Stimulated activated naive CD8-positive, alpha-beta T cell treated with anti-CD3 and anti-CD28 coated beads, Interleukin-15, amount 100 ng/mL, for 72 hours (primary cell): ENCODE data around the gene MEI1.

ENCODE experiments used
- ATAC-seq: fragments of 150-1000 bp; cut with Tn5 transposase; 2 replicates; pipeline ENCODE4 v1.10.0; 2021; ENCODE audit warnings: mild to moderate bottlenecking, moderate library complexity
- DNase-seq, 2 donors: peaks; one replicate each; pipeline ENCODE4 v3.0.0; 2021 to 2022
- H3K27ac Mint-ChIP-seq, 2 donors: one replicate each; pipeline ENCODE4 v1.8.0; 2022; ENCODE audit warnings: mild to moderate bottlenecking in 2 of 2, mixed read lengths in 2 of 2, moderate library complexity in 2 of 2
- H3K27me3 Mint-ChIP-seq: one replicate; pipeline ENCODE4 v1.8.0; 2022; ENCODE audit warnings: mixed read lengths
- H3K4me1 Mint-ChIP-seq: one replicate; pipeline ENCODE4 v1.8.0; 2022; ENCODE audit warnings: mild to moderate bottlenecking, mixed read lengths
- H3K4me3 Mint-ChIP-seq, 2 donors: one replicate each; pipeline ENCODE4 v1.8.0; 2022; ENCODE audit warnings: mild to moderate bottlenecking in 2 of 2, mixed read lengths in 2 of 2, moderate library complexity in 1 of 2
- H3K9me3 Mint-ChIP-seq, 2 donors: one replicate each; pipeline ENCODE4 v1.8.0; 2022; ENCODE audit warnings: mixed read lengths in 2 of 2

The MEI1 gene

GRCh38 chr22:41813726-41814410 is 114.6 kb downstream of the MEI1 start:
- Mint-ChIP-seq H3K27me3 (no peaks in the 10 kb centered on the region), H3K4me3 (no peak overlapping the region), H3K27ac (peak overlapping the region in 1 of 2 donors; percentile 23), H3K4me1 (peaks cover 4% of the 10 kb centered on the region), H3K9me3 (no peaks in the 10 kb centered on the region)
- DNase-seq = no peak
- ATAC-seq = no peak

GRCh38 chr22:41815716-41816115 is 116.4 kb downstream of the MEI1 start:
- DNase-seq (no peak), ATAC-seq (no peak)
- H3K4me1 Mint-ChIP-seq = peaks cover 4% of the 10 kb centered on the region
- H3K4me3 Mint-ChIP-seq = no peak overlapping the region
- no peaks in the 10 kb centered on the region for H3K27me3 Mint-ChIP-seq
- no peak overlapping the region for H3K27ac Mint-ChIP-seq
- no peaks in the 10 kb centered on the region for H3K9me3 Mint-ChIP-seq

- H3K9me3 Mint-ChIP-seq = no peaks in the 10 kb centered on the region
- H3K27ac Mint-ChIP-seq = no peak overlapping the region
- ATAC-seq (no peak), DNase-seq (no peak)
- H3K27me3 Mint-ChIP-seq = no peaks in the 10 kb centered on the region
- peaks cover 4% of the 10 kb centered on the region for H3K4me1 Mint-ChIP-seq
- no peak overlapping the region for H3K4me3 Mint-ChIP-seq
Observed at GRCh38 chr22:41816241-41816640, 116.9 kb downstream of the MEI1 start.

DNA sequence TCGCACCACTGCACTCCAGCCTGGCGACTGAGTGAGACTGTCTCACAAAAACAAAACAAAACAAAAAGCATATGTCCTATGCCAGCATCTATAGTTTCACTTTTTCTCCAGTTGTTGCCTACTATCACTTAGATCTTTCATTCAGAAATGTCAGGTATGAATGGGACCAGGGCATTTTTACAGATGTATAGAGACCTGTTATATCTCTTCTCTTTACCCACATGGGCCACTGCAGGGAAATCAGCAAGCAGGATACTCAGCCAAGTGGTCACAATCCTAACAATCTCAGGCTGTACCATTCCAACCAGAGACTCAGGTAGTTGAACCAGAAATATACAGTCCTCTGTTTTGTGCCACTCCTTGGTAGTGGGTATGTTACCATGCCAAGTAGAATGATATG is 117.6 kb downstream of the MEI1 start:
- Mint-ChIP-seq H3K9me3 (no peaks in the 10 kb centered on the region), H3K27ac (no peak overlapping the region), H3K27me3 (no peaks in the 10 kb centered on the region), H3K4me3 (no peak overlapping the region), H3K4me1 (peaks cover 10% of the 10 kb centered on the region)
- DNase-seq (no peak), ATAC-seq (no peak)

GRCh38 chr22:41818011-41818410 is 118.7 kb downstream of the MEI1 start:
- ATAC-seq (no peak), DNase-seq (no peak)
- Mint-ChIP-seq H3K9me3 (no peaks in the 10 kb centered on the region), H3K4me1 (peaks cover 21% of the 10 kb centered on the region), H3K27me3 (no peaks in the 10 kb centered on the region), H3K4me3 (no peak overlapping the region), H3K27ac (no peak overlapping the region)

- DNase-seq (no peak), ATAC-seq (no peak)
- no peak overlapping the region for H3K27ac Mint-ChIP-seq
- H3K9me3 Mint-ChIP-seq = no peaks in the 10 kb centered on the region
- no peak overlapping the region for H3K4me3 Mint-ChIP-seq
- H3K4me1 Mint-ChIP-seq = peaks cover 23% of the 10 kb centered on the region
- H3K27me3 Mint-ChIP-seq = no peaks in the 10 kb centered on the region
Observed at GRCh38 chr22:41818596-41818995, 119.3 kb downstream of the MEI1 start.

GRCh38 chr22:41819257-41819656 is 120.0 kb downstream of the MEI1 start:
- no peak overlapping the region for H3K27ac Mint-ChIP-seq
- H3K27me3 Mint-ChIP-seq = no peaks in the 10 kb centered on the region

DNA sequence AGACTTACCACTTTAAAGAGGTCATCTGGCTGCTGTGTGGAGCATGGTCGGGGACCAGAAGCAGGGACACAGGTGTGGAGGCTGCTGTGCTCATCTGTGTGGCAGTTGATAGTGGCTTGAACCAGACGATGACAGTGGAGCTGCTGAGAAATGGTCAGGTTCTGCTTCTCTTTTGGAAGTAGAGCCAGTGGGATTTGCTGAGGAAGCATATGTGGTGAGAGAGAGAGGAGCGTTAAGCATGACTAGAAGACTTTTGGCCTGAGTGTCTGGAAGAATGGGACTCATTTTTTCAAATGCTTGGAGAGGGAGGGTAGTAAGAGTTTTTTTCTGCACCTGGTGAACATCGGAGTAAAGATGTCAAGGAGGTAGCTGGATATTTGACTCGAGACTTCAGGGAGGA is 121.1 kb downstream of the MEI1 start:
- H3K27me3 Mint-ChIP-seq = no peaks in the 10 kb centered on the region
- peaks cover 33% of the 10 kb centered on the region for H3K4me1 Mint-ChIP-seq
- DNase-seq (no peak), ATAC-seq (no peak)
- no peak overlapping the region for H3K4me3 Mint-ChIP-seq
- no peak overlapping the region for H3K27ac Mint-ChIP-seq
- H3K9me3 Mint-ChIP-seq = no peaks in the 10 kb centered on the region

More at GRCh38 chr22:41819257-41819656, 120.0 kb downstream of the MEI1 start:
- DNase-seq (no peak), ATAC-seq (no peak)
- peaks cover 27% of the 10 kb centered on the region for H3K4me1 Mint-ChIP-seq
- no peak overlapping the region for H3K4me3 Mint-ChIP-seq
- no peaks in the 10 kb centered on the region for H3K9me3 Mint-ChIP-seq

- H3K9me3 Mint-ChIP-seq = no peaks in the 10 kb centered on the region
- H3K27ac Mint-ChIP-seq = peak overlapping the region in 1 of 2 donors; percentile 75
- no peaks in the 10 kb centered on the region for H3K27me3 Mint-ChIP-seq
- no peak for DNase-seq
- H3K4me1 Mint-ChIP-seq = peaks cover 29% of the 10 kb centered on the region
- ATAC-seq = no peak
- H3K4me3 Mint-ChIP-seq = no peak overlapping the region
Observed at GRCh38 chr22:41821471-41822316, 122.4 kb downstream of the MEI1 start.

GRCh38 chr22:41822317-41823057 is 123.2 kb downstream of the MEI1 start:
- H3K4me3 Mint-ChIP-seq = no peak overlapping the region
- H3K4me1 Mint-ChIP-seq = peaks cover 36% of the 10 kb centered on the region
- no peaks in the 10 kb centered on the region for H3K27me3 Mint-ChIP-seq
- DNase-seq (peak; percentile 52 to 63), ATAC-seq (peak; percentile 99)
- peak overlapping the region in 1 of 2 donors; percentile 75 for H3K27ac Mint-ChIP-seq
- H3K9me3 Mint-ChIP-seq = no peaks in the 10 kb centered on the region

GRCh38 chr22:41823797-41824196 is 124.5 kb downstream of the MEI1 start:
- H3K4me1 Mint-ChIP-seq = peaks cover 47% of the 10 kb centered on the region
- no peak for ATAC-seq
- no peaks in the 10 kb centered on the region for H3K9me3 Mint-ChIP-seq
- no peak for DNase-seq
- peak overlapping the region in 1 of 2 donors; percentile 92 for H3K27ac Mint-ChIP-seq
- no peaks in the 10 kb centered on the region for H3K27me3 Mint-ChIP-seq
- H3K4me3 Mint-ChIP-seq = no peak overlapping the region

DNA sequence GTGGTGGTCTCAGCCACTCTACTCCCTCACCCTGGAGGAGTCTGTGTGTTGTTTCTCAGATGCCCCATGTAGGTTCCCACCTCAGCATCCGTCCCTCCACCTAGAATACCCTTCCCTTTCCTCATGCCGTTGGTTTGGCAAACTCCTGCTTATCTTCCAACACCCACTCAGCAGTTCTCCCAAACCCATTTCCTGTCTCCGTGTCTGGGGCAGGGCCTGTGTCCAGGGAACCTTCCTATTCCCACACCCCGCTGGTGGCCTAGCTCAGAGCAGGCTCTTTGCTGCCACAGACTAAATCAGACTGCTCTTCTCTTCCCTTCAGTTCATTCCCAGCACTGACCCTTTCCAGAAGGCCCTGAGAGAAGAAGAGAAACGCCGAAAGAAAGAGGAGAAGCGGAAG is 126.1 kb downstream of the MEI1 start:
- H3K9me3 Mint-ChIP-seq = no peaks in the 10 kb centered on the region
- H3K27me3 Mint-ChIP-seq = no peaks in the 10 kb centered on the region
- no peak for DNase-seq
- no peak overlapping the region for H3K27ac Mint-ChIP-seq
- H3K4me1 Mint-ChIP-seq = peaks cover 47% of the 10 kb centered on the region
- no peak overlapping the region for H3K4me3 Mint-ChIP-seq
- no peak for ATAC-seq

GRCh38 chr22:41826021-41826420 is 126.7 kb downstream of the MEI1 start:
- Mint-ChIP-seq H3K27ac (no peak overlapping the region), H3K4me1 (peaks cover 48% of the 10 kb centered on the region), H3K27me3 (no peaks in the 10 kb centered on the region), H3K4me3 (no peak overlapping the region), H3K9me3 (no peaks in the 10 kb centered on the region)
- ATAC-seq = no peak
- DNase-seq = no peak

- H3K4me1 Mint-ChIP-seq = peaks cover 51% of the 10 kb centered on the region
- no peaks in the 10 kb centered on the region for H3K27me3 Mint-ChIP-seq
- DNase-seq (no peak), ATAC-seq (no peak)
- H3K27ac Mint-ChIP-seq = no peak overlapping the region
- no peak overlapping the region for H3K4me3 Mint-ChIP-seq
- no peaks in the 10 kb centered on the region for H3K9me3 Mint-ChIP-seq
Observed at GRCh38 chr22:41826430-41827383, 127.4 kb downstream of the MEI1 start.

- no peaks in the 10 kb centered on the region for H3K27me3 Mint-ChIP-seq
- H3K27ac Mint-ChIP-seq = no peak overlapping the region
- no peak for DNase-seq
- ATAC-seq = no peak
- no peaks in the 10 kb centered on the region for H3K9me3 Mint-ChIP-seq
- H3K4me3 Mint-ChIP-seq = no peak overlapping the region
- peaks cover 50% of the 10 kb centered on the region for H3K4me1 Mint-ChIP-seq
Observed at GRCh38 chr22:41827671-41828070, 128.4 kb downstream of the MEI1 start.
